Measurements from ENCODE around the gene SLC48A1.

The SLC48A1 gene

DNA sequence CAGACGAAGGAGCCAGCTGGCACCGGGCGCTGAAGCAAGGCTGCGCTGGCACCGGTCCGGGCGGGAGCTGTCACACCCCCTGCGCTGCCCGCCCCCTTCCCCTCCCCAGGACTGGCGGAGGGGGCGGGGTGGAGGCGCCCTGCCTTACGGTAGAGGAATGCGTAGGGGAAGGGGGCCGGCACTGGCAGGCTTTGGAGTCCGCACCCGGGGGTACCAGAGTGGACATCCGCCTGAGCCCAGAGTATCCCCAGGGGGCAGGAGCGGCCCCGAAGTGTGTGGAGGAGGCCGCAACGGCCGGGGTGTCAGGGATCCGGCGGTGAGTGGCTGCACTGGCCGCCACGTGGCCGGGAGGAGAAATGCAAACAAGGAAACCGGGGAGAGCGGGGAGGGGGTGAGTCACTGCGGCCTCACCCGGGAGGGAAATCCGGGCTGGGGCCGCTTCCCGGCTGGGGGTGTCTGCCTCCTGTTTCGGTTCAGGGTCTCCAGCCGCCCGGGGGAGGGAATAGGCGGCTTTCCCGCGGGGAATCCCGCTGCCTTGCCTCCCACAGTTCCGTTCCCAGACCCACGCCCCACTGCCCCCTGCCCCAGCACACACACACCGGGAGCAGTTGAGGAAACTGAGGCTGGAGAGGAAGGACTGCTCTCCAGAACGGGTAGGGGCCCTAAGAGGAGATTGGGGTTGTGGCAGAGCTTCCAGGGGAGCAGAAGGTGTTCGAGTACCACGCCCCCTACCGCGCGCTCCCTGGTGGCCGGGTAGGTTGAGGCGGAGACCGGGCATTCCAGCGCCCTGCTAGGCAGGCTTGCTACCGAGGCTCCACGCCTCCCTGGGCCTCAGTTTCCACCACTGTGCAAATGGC is 14.0 kb upstream of the SLC48A1 start, which contains the start of gene RAPGEF3:
RAPGEF3 (minus strand) TSS at position 47 of the 857 bp plus-strand sequence. CDS start 324 bp downstream, outside the sequence.
- DNase-seq = peak; percentile 62

DNA sequence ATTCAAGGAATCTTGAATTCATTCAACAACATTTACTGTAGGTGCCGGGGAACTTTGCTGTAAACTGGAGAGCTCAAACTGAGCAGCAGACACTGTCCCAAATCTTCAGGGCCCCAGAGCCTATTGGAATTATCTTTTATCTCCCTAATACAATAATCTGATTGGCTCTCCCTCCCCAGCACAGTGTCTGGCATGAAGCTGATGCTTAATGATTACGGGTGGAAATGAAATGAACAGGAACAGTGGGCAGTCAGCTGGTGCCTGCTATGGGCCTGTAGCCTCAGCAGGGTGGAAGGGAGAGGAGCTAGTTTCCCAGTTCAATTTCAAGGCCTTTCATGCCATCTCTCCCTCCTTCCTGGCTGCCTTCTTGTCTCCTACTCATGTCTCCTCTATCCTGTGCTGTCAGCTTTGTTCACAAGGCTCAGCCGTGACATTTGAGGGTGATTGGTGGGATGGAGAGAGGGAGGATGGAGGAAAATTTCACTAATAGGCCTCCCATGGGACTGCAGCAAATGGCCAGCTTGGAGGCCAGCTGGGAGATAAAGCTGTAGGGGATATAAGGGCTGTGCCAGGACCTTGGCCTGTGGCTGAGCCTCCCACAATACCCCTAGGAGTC is 10.1 kb upstream of the SLC48A1 start:
- no peak for DNase-seq

- DNase-seq = no peak
Measured at GRCh38 chr12:47763481-47764346, 9.3 kb upstream of the SLC48A1 start.

GRCh38 chr12:47766502-47767215 is 6.4 kb upstream of the SLC48A1 start:
- no peak for DNase-seq

- peak; percentile 79 for DNase-seq
Measured at GRCh38 chr12:47767216-47767724, 5.8 kb upstream of the SLC48A1 start.

GRCh38 chr12:47768323-47768811 is 4.7 kb upstream of the SLC48A1 start:
- DNase-seq = no peak

GRCh38 chr12:47769234-47770085 is 3.6 kb upstream of the SLC48A1 start:
- DNase-seq = no peak

DNA sequence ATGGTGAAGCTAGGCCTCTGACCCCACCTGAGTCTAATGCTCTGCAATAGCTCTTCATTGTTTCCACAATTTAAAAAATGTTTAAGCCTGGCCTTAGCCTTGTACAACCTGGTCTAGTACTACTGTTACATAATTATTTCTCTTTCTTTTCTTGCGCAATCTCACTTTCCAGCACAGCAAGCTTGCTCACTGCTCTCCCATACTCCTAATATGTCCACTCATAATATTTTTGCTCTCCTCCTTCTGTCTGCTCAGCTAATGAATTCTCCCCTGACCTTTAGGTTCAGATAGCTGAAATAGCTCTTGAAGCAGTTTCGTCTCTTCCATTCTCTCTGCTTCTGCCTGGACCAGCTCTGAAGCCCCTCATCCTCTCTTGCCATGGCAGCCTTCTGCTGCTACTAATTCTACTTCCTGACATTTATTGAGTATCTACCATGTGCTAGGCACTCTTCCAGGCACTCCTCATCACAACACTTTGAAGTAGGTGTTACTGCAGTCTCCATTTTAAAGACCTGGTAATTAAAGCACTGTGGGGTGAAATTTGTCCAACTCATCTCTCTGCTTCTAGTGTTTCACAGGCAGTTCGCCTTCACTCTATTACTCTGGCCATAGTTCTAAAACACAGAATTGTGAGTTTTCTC is 2.8 kb upstream of the SLC48A1 start:
- DNase-seq = no peak

DNA sequence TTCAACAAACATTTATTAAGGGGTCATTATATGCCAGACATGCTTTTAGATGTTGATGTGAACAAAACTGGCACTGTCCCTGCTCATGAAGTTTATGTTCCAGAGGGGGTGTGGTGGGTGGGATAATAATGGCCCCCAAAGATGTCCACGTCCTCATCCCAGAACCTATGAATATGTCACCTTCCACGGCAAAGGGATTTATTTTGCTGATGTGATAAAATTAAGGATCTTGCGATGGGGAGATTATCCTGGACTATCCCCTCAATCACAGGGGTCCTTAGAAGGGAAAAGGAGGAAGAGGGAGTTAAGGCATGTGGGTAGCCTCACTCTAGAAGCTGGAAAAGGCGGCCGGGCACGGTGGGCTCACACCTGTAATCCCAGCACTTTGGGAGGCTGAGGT is 1.7 kb upstream of the SLC48A1 start:
- no peak for DNase-seq

GRCh38 chr12:47772094-47772660 is 861 bp upstream of the SLC48A1 start:
- DNase-seq = no peak

DNA sequence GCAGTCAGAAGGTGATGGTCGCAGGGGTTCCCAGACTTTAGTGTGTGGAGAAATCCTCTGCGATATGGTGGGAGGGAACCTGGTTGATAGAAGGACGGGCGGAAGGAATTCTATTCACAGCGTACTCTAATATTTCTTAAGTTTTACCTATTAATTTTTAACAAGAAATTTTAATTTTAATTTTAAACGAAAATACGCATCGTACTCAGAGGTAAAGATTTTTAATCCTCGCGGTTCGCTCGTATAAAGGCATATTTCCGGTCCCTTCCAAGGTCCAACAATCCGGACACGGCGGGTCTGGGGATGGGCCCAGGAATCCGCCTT is 338 bp upstream of the SLC48A1 start:
- no peak for DNase-seq

DNA sequence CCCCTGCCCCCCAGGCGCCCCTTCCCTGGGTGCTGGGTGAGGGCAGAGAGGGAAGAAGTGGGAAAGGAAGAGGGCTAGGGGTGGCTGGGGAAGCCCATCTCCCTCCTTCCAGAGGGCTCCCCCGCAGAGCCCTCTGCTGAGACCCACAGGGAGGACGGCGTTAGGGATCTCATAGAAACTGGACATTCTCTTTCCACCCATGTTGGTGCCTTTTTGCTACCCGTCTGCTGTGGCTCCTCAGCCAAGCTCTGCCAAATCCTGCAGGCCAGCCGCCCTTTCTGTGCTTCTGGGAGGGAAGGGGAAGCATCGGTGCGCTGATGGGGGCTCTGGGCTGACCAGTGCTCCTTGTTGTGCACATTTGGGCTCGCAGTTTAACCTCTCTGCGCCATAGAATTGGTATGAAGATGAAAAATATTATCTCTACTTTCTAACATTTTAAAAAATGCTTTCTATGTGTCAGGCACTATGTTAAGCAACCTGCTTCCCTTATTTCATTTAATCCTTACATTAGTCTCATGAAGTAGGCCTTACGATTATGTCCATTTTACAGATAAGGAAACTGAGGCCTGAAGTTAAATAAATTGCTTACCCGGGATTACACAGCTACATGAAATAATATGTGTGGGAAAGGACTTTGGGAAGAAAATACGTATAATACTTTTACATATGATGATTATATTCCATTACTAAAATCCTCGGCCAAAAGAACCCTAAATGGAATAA is 981 bp downstream of the SLC48A1 start:
- DNase-seq = no peak

DNA sequence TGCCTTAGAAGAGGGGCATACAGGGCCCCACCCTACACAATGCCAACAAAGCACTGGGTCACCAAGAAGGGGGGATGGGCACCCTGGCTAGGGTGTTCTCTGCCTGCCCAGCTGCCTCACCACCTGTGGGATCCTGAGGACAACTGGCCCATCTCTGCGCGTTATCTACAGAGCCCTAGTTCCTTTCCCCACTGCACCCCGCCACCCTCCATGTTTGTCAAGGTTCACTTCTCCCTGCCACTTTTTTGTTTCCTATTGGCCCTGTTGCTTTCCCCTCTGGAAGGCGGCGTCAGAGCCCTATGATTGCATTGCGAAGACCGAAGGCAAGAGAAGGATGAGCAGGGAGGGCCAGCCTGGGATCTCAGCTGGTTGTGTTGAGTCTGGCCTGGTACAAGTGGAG is 1.6 kb downstream of the SLC48A1 start:
- DNase-seq = no peak

GRCh38 chr12:47775100-47775911 is 2.3 kb downstream of the SLC48A1 start:
- no peak for DNase-seq

GRCh38 chr12:47776471-47777143 is 3.6 kb downstream of the SLC48A1 start:
- no peak for DNase-seq

DNA sequence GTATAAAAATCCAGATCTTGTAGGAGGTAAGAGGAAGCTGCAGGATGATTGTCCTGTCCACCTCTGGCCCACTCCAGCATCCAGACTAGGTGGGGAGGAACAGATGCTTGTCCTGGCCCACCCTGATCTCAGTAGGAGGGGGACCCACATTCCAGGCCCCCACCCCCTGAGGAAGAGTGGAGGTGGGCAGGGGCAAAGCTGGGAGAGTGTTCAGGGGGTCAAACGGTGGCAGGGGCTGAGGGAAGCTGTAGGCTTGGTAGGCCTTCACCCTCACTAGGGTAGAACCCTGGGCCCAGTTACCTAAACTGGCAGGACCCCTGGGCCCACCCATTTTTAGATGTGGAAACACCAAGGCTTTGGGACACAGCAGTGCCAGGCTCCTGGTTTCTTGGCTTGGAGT is 4.1 kb downstream of the SLC48A1 start:
- no peak for DNase-seq

- DNase-seq = no peak
Measured at GRCh38 chr12:47777741-47778558, 4.9 kb downstream of the SLC48A1 start.

All from CD4-positive, alpha-beta T cell treated with Interleukin-21 for 1 hour (primary cell).